ENCODE results near the gene NDUFB4.
"Not testable (repeated sequence)": the region's sequence is repeated elsewhere in the genome, so short reads cannot be mapped to it uniquely, and the experiment has no call there.

NDUFB4 gene

DNA sequence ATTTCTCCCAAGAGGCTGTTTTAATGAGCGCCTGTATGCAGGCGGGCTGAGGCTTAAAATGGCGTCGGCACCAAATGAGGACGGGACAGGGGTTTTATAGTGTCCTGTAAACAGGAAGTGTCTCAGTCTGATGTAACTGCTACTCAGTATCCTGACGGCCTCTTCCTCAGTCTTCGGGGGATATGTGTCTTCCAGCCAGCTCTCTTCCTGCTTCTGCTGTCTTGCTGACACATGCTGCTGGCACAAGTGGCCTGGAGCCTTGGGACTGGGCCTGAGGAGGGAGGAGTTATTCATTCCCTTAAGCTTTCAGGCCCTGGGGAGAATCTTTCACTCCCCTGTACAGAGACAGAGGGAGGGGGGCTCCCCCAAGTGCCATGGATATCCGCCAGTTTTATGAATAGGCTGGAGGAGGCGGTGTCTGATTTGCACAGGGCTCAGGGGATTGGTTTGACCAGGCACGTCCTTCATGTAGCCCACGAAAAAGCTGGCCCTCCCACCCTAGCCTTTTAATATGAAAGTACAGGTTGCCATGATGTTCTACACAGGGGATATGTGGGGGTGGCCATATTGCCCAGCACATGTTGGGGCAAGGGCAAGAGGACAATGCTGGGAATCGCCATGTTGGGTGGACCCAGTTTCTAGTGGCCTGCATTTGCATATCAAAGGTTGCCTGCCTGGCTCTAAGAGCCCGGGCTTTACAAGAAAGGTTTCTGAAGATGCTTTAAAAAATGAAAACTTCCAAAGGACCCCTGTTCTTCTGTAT, 19.9 kb downstream of the NDUFB4 start:
- Histone ChIP-seq H3K27me3 (ENCODE audit: insufficient read depth, low read depth) (no peaks in the 10 kb centered on the region), H3K4me2 (no peak overlapping the region), H3K4me1 (ENCODE audit: low read depth, poor library complexity, severe bottlenecking) (no peaks in the 10 kb centered on the region), H3K9ac (no peak overlapping the region), H3K36me3 (ENCODE audit: insufficient read depth) (no peaks in the 10 kb centered on the region), H3K27ac (no peak overlapping the region), H3K4me3 (IDR thresholded peaks at IDR 0.05; ENCODE audit: insufficient read depth, low read depth, low read length) (no peak overlapping the region), H4K20me1 (ENCODE audit: insufficient read depth) (no peaks in the 10 kb centered on the region), H2AFZ (ENCODE audit: low read depth) (no peak overlapping the region), H3K79me2 (ENCODE audit: insufficient read depth, low read depth) (no peaks in the 10 kb centered on the region)
- TF ChIP-seq CTCF (conservative IDR thresholded peaks at IDR 0.05; ENCODE audit: low read depth, low read length): no peak

DNA sequence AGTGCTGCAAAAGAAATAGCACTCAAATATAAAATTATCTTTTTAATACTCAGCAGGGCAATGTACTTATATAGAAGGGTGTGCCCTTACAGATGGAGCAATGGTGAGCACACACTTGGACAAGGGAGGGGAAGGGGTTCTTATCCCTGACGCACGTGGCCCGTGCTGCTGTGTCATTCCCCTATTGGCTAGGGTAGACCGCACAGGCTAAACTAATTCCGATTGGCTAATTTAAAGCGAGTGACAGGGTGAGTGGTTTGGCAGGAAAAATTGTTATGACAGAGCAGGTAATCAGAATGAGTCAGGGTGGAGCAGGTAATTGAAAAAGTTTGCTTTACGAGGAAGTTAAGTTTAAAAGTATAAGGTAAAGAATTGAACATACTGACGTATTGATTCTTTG, 20.6 kb downstream of the NDUFB4 start:
- not testable (repeated sequence) for H2AFZ ChIP-seq (ENCODE audit: low read depth); H3K36me3 ChIP-seq (ENCODE audit: insufficient read depth); H3K79me2 ChIP-seq (ENCODE audit: insufficient read depth, low read depth); H3K27ac ChIP-seq; H3K9ac ChIP-seq; H3K4me2 ChIP-seq; H3K4me3 ChIP-seq (IDR thresholded peaks at IDR 0.05; ENCODE audit: insufficient read depth, low read depth, low read length); H3K27me3 ChIP-seq (ENCODE audit: insufficient read depth, low read depth); H3K4me1 ChIP-seq (ENCODE audit: low read depth, poor library complexity, severe bottlenecking); H4K20me1 ChIP-seq (ENCODE audit: insufficient read depth)

DNA sequence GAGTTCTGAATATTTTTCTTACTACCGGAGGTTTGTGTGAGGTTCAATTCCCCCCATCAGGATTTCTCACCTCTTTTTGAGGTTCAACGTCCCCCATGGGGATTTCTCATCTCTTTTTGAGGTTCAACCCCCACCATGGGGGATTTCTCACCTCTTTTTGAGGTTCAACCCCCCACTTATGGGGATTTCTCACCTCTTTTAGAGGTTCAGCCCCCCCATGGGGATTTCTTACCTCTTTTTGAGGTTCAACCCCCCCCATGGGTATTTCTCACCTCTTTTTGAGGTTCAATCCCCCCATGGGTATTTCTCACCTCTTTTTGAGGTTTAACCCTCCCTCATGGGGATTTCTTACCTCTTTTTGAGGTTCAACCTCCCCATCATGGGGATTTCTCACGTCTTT, 26.3 kb downstream of the NDUFB4 start:
- TF ChIP-seq CTCF (conservative IDR thresholded peaks at IDR 0.05; ENCODE audit: low read depth, low read length): no peak
- Histone ChIP-seq H4K20me1 (ENCODE audit: insufficient read depth) (no peaks in the 10 kb centered on the region), H2AFZ (ENCODE audit: low read depth) (no peak overlapping the region), H3K4me2 (no peak overlapping the region), H3K27ac (no peak overlapping the region), H3K4me3 (IDR thresholded peaks at IDR 0.05; ENCODE audit: insufficient read depth, low read depth, low read length) (no peak overlapping the region), H3K4me1 (ENCODE audit: low read depth, poor library complexity, severe bottlenecking) (no peaks in the 10 kb centered on the region), H3K36me3 (ENCODE audit: insufficient read depth) (no peaks in the 10 kb centered on the region), H3K79me2 (ENCODE audit: insufficient read depth, low read depth) (no peaks in the 10 kb centered on the region), H3K27me3 (ENCODE audit: insufficient read depth, low read depth) (no peaks in the 10 kb centered on the region), H3K9ac (no peak overlapping the region)

DNA sequence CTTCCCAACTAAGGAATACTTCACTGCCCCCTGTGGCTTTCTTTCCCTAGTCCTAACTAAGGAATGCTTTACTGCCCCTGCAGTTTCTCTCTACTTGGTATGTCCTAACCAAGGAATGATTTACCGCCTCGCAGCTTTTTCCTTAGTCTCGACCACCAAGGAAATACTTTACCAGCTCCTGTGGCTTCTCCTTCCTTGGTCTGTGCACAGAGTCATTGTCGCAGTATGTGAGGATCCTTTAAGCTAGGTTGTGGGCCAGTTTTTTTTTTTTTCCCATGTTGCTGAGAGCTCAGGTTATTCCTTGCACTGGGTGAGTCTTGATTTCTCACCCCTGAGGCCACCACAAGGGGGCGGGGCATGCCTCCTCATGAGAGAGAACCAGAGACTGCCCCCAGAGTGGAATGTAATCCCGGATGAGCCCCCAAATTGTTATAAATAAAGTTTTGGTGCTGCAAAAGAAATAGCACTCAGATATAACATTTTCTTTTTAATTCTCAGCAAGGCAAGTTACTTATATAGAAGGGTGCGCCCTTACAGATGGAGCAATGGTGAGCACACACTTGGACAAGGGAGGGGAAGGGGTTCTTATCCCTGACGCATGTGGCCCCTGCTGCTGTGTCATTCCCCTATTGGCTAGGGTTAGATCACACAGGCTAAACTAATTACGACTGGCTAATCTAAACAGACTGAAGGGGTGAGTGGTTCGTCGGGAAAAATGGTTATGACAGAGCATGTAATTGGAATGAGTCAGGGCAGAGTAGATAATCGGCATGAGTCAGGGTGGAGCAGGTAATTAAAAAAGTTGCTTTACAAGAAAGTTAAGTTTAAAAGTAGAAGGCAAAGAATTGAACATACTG, 27.0 kb downstream of the NDUFB4 start:
- H2AFZ ChIP-seq (ENCODE audit: low read depth): no peak overlapping the region
- no peak overlapping the region for H3K27ac ChIP-seq
- H3K4me1 ChIP-seq (ENCODE audit: low read depth, poor library complexity, severe bottlenecking): no peaks in the 10 kb centered on the region
- no peaks in the 10 kb centered on the region for H3K36me3 ChIP-seq (ENCODE audit: insufficient read depth)
- no peaks in the 10 kb centered on the region for H3K27me3 ChIP-seq (ENCODE audit: insufficient read depth, low read depth)
- no peak overlapping the region for H3K9ac ChIP-seq
- no peak overlapping the region for H3K4me3 ChIP-seq (IDR thresholded peaks at IDR 0.05; ENCODE audit: insufficient read depth, low read depth, low read length)
- no peaks in the 10 kb centered on the region for H3K79me2 ChIP-seq (ENCODE audit: insufficient read depth, low read depth)
- no peaks in the 10 kb centered on the region for H4K20me1 ChIP-seq (ENCODE audit: insufficient read depth)
- H3K4me2 ChIP-seq: no peak overlapping the region
- TF ChIP-seq CTCF (conservative IDR thresholded peaks at IDR 0.05; ENCODE audit: low read depth, low read length): peak; percentile 90

DNA sequence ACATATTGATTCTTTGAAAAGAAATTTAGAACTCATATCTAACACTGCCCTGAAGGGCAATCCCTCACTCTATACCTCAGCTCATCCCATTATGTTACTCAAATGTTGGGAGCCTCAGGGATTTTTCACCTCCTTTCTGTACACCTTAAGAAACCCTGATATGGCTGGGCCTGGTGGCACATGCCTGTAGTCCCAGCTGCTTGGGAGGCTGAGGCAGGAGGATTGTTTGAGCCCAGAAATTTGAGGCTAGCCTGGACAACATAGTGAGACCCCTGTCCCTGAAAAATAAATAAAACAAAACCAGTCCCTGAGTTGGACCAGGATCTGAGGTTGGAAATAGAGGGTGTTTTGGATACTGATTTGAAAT, 27.6 kb downstream of the NDUFB4 start:
- no peaks in the 10 kb centered on the region for H3K79me2 ChIP-seq (ENCODE audit: insufficient read depth, low read depth)
- H3K27me3 ChIP-seq (ENCODE audit: insufficient read depth, low read depth): no peaks in the 10 kb centered on the region
- no peak overlapping the region for H3K9ac ChIP-seq
- H3K4me2 ChIP-seq: no peak overlapping the region
- H3K4me3 ChIP-seq (IDR thresholded peaks at IDR 0.05; ENCODE audit: insufficient read depth, low read depth, low read length): no peak overlapping the region
- H3K27ac ChIP-seq: no peak overlapping the region
- H4K20me1 ChIP-seq (ENCODE audit: insufficient read depth): no peaks in the 10 kb centered on the region
- H2AFZ ChIP-seq (ENCODE audit: low read depth): no peak overlapping the region
- no peaks in the 10 kb centered on the region for H3K4me1 ChIP-seq (ENCODE audit: low read depth, poor library complexity, severe bottlenecking)
- TF ChIP-seq CTCF (conservative IDR thresholded peaks at IDR 0.05; ENCODE audit: low read depth, low read length): no peak
- no peaks in the 10 kb centered on the region for H3K36me3 ChIP-seq (ENCODE audit: insufficient read depth)

Measured in KMS-11 (cell line).